HEK293 (cell line): Measurements from ENCODE around the gene MLEC.

Experiments used
- ATF2 ChIP-seq: fragments of 450-650 bp; formaldehyde crosslinking; IDR thresholded peaks from 2 replicates; pipeline ENCODE4 v1.5.1; 2016; ENCODE audit warnings: missing biosample characterization, missing genetic modification characterization, low read depth
- HOXA7 ChIP-seq: sonication (generic); formaldehyde crosslinking; IDR thresholded peaks from 2 replicates; pipeline ENCODE4 v1.8.1; 2022; ENCODE audit warnings: missing genetic modification reagents, borderline replicate concordance
- IKZF3 ChIP-seq: fragments of 450-650 bp; IDR thresholded peaks from 2 replicates; pipeline ENCODE4 v1.5.0; 2018; ENCODE audit warnings: missing biosample characterization, mild to moderate bottlenecking, missing genetic modification characterization, moderate library complexity
- INSM2 ChIP-seq: fragments of 450-650 bp; formaldehyde crosslinking; IDR thresholded peaks from 2 replicates; pipeline ENCODE4 v1.5.1; 2016; ENCODE audit warnings: missing biosample characterization, missing genetic modification characterization
- KLF16 ChIP-seq: fragments of 450-650 bp; formaldehyde crosslinking; IDR thresholded peaks from 2 replicates; pipeline ENCODE4 v1.5.1; 2017; ENCODE audit warnings: missing biosample characterization, missing genetic modification characterization
- KLF17 ChIP-seq: fragments of 450-650 bp; formaldehyde crosslinking; IDR thresholded peaks from 2 replicates; pipeline ENCODE4 v1.5.1; 2016; ENCODE audit warnings: missing biosample characterization, missing genetic modification characterization
- MYNN ChIP-seq: fragments of 450-650 bp; formaldehyde crosslinking; IDR thresholded peaks from 2 replicates; pipeline ENCODE4 v1.5.1; 2016; ENCODE audit warnings: missing biosample characterization, missing genetic modification characterization, borderline replicate concordance
- PBX3 ChIP-seq: sonication (generic); formaldehyde crosslinking; IDR thresholded peaks from 2 replicates; pipeline ENCODE4 v1.8.1; 2022; ENCODE audit warnings: mild to moderate bottlenecking, moderate library complexity, missing genetic modification reagents
- PRDM2 ChIP-seq: fragments of 450-650 bp; formaldehyde crosslinking; IDR thresholded peaks from 2 replicates; pipeline ENCODE4 v1.5.1; 2016; ENCODE audit warnings: missing biosample characterization, missing genetic modification characterization, borderline replicate concordance
- ZBTB21 ChIP-seq: fragments of 450-650 bp; formaldehyde crosslinking; IDR thresholded peaks from 2 replicates; pipeline ENCODE4 v1.5.1; 2017; ENCODE audit warnings: missing biosample characterization, missing genetic modification characterization
- ZBTB44 ChIP-seq: fragments of 450-650 bp; IDR thresholded peaks from 2 replicates; pipeline ENCODE4 v1.5.1; 2018; ENCODE audit warnings: missing biosample characterization, mild to moderate bottlenecking, missing genetic modification characterization
- ZNF140 ChIP-seq: fragments of 450-650 bp; formaldehyde crosslinking; IDR thresholded peaks from 2 replicates; pipeline ENCODE4 v1.5.1; 2016; ENCODE audit warnings: missing biosample characterization, missing genetic modification characterization
- ZNF157 ChIP-seq: fragments of 450-650 bp; formaldehyde crosslinking; IDR thresholded peaks from 2 replicates; pipeline ENCODE4 v1.5.1; 2016; ENCODE audit warnings: missing biosample characterization, missing genetic modification characterization
- ZNF175 ChIP-seq: fragments of 450-650 bp; formaldehyde crosslinking; IDR thresholded peaks from 2 replicates; pipeline ENCODE4 v1.5.1; 2016; ENCODE audit warnings: missing biosample characterization, missing genetic modification characterization
- ZNF211 ChIP-seq: fragments of 450-650 bp; formaldehyde crosslinking; IDR thresholded peaks from 2 replicates; pipeline ENCODE4 v1.5.1; 2016; ENCODE audit warnings: low read depth, missing biosample characterization, missing genetic modification characterization
- ZNF221 ChIP-seq: fragments of 450-650 bp; formaldehyde crosslinking; IDR thresholded peaks from 2 replicates; pipeline ENCODE4 v1.5.1; 2017; ENCODE audit warnings: missing biosample characterization, missing genetic modification characterization, borderline replicate concordance
- ZNF266 ChIP-seq: fragments of 450-650 bp; formaldehyde crosslinking; IDR thresholded peaks from 2 replicates; pipeline ENCODE4 v1.5.1; 2016; ENCODE audit warnings: missing biosample characterization, missing genetic modification characterization, low read depth
- ZNF548 ChIP-seq: fragments of 450-650 bp; formaldehyde crosslinking; IDR thresholded peaks from 2 replicates; pipeline ENCODE4 v1.5.1; 2016; ENCODE audit warnings: missing biosample characterization, missing genetic modification characterization
- ZNF549 ChIP-seq: fragments of 450-650 bp; IDR thresholded peaks from 2 replicates; pipeline ENCODE4 v1.5.1; 2018; ENCODE audit warnings: missing biosample characterization, missing genetic modification characterization, mild to moderate bottlenecking, inconsistent platforms, moderate library complexity
- ZNF623 ChIP-seq: fragments of 450-650 bp; formaldehyde crosslinking; IDR thresholded peaks from 2 replicates; pipeline ENCODE4 v1.5.1; 2016; ENCODE audit warnings: missing biosample characterization, missing genetic modification characterization
- ZNF626 ChIP-seq: fragments of 450-650 bp; sonication (Bioruptor Pico); formaldehyde crosslinking; IDR thresholded peaks from 2 replicates; pipeline ENCODE4 v1.5.1; 2018; ENCODE audit warnings: missing biosample characterization, missing genetic modification characterization, inconsistent platforms
- ZNF791 ChIP-seq: fragments of 450-650 bp; formaldehyde crosslinking; IDR thresholded peaks from 2 replicates; pipeline ENCODE4 v1.5.1; 2016; ENCODE audit warnings: missing biosample characterization, missing genetic modification characterization
- ZNF837 ChIP-seq: fragments of 450-650 bp; formaldehyde crosslinking; IDR thresholded peaks from 2 replicates; pipeline ENCODE4 v1.5.1; 2016; ENCODE audit warnings: missing biosample characterization, missing genetic modification characterization
- ZSCAN30 ChIP-seq: fragments of 450-650 bp; IDR thresholded peaks from 2 replicates; pipeline ENCODE4 v1.5.1; 2018; ENCODE audit warnings: missing biosample characterization, mild to moderate bottlenecking, missing genetic modification characterization, moderate library complexity
- ZSCAN4 ChIP-seq: fragments of 450-650 bp; formaldehyde crosslinking; IDR thresholded peaks from 2 replicates; pipeline ENCODE4 v1.5.1; 2017; ENCODE audit warnings: missing biosample characterization, missing genetic modification characterization

MLEC gene

GRCh38 chr12:120725659-120726509 lies 38.9 kb downstream of the MLEC start, which contains the start of gene ACADS (continued):
- TF ChIP-seq ZNF623 = no peak
- TF ChIP-seq ZBTB21 = no peak
- 0 out of 2 replicates have a peak, but pooled peaks have one; percentile 20 for TF ChIP-seq INSM2
- TF ChIP-seq ZNF221 (tag by site-specific recombination) = no peak
- peak; percentile 55; the same call in 1 of the 2 replicates for TF ChIP-seq KLF16
- TF ChIP-seq ZNF211 (tag by site-specific recombination) = no peak
- TF ChIP-seq ATF2 (tag by site-specific recombination) = no peak
- no peak for TF ChIP-seq ZNF791 (tag by site-specific recombination)
- TF ChIP-seq ZNF626 (tag by site-specific recombination) = no peak
- TF ChIP-seq ZNF548 = no peak
- no peak for TF ChIP-seq ZNF157 (tag by site-specific recombination)
- TF ChIP-seq ZSCAN30 (tag by site-specific recombination) = peak; percentile 88
- no peak for TF ChIP-seq MYNN (tag by site-specific recombination)
- no peak for TF ChIP-seq PRDM2 (tag by site-specific recombination)
- no peak for TF ChIP-seq ZBTB44
- no peak for TF ChIP-seq PBX3 (CRISPR knock-in tag)
- no peak for TF ChIP-seq HOXA7 (CRISPR knock-in tag)
- no peak for TF ChIP-seq IKZF3 (tag by site-specific recombination)
- TF ChIP-seq ZNF549 (tag by site-specific recombination) = no peak
- 0 out of 2 replicates have a peak, but pooled peaks have one; percentile 15 for TF ChIP-seq KLF17 (tag by site-specific recombination)
- TF ChIP-seq ZNF266 (tag by site-specific recombination) = no peak
- TF ChIP-seq ZNF837 (tag by site-specific recombination) = no peak
- TF ChIP-seq ZNF140 (tag by site-specific recombination) = no peak
- TF ChIP-seq ZNF175 (tag by site-specific recombination) = no peak
- TF ChIP-seq ZSCAN4 = no peak
